GM19455 (cell line): ENCODE results near the gene LZTS3.
"Not testable (repeated sequence)": the region's sequence is repeated elsewhere in the genome, so short reads cannot be mapped to it uniquely, and the experiment has no call there.

Source experiments
- ATAC-seq: cut with Tn5 transposase; IDR thresholded peaks from one replicate; pipeline ENCODE4 v1.9.1; 2021; ENCODE audit not compliant: unreplicated experiment

Gene LZTS3

GRCh38 chr20:3141757-3142156 is 31.6 kb downstream of the LZTS3 start:
- no peak for ATAC-seq

GRCh38 chr20:3137492-3137891 is 35.9 kb downstream of the LZTS3 start:
- ATAC-seq: no peak

- ATAC-seq: no peak
Measured at GRCh38 chr20:3135507-3136070, 37.8 kb downstream of the LZTS3 start.

GRCh38 chr20:3134151-3134550 is 39.2 kb downstream of the LZTS3 start:
- no peak for ATAC-seq

- no peak for ATAC-seq
Measured at GRCh38 chr20:3133155-3133554, 40.2 kb downstream of the LZTS3 start.

GRCh38 chr20:3130051-3130600 is 43.2 kb downstream of the LZTS3 start:
- no peak for ATAC-seq

GRCh38 chr20:3129094-3129493 is 44.3 kb downstream of the LZTS3 start:
- no peak for ATAC-seq

- ATAC-seq: no peak
Measured at GRCh38 chr20:3128275-3128984, 44.9 kb downstream of the LZTS3 start.

GRCh38 chr20:3126527-3126859 is 46.9 kb downstream of the LZTS3 start:
- no peak for ATAC-seq

GRCh38 chr20:3125776-3126526 is 47.4 kb downstream of the LZTS3 start:
- ATAC-seq: not testable (repeated sequence)

- not testable (repeated sequence) for ATAC-seq
Measured at GRCh38 chr20:3124773-3125560, 48.4 kb downstream of the LZTS3 start.

GRCh38 chr20:3124163-3124562 is 49.2 kb downstream of the LZTS3 start:
- ATAC-seq: not testable (repeated sequence)

- no peak for ATAC-seq
Measured at GRCh38 chr20:3123542-3123941, 49.8 kb downstream of the LZTS3 start.

GRCh38 chr20:3121955-3122610 is 51.3 kb downstream of the LZTS3 start:
- ATAC-seq: no peak

GRCh38 chr20:3121271-3121911 is 52.0 kb downstream of the LZTS3 start:
- ATAC-seq: no peak

- ATAC-seq: no peak
Measured at GRCh38 chr20:3119044-3119443, 54.3 kb downstream of the LZTS3 start.

GRCh38 chr20:3117839-3118379 is 55.4 kb downstream of the LZTS3 start:
- not testable (repeated sequence) for ATAC-seq

- no peak for ATAC-seq
Measured at GRCh38 chr20:3116341-3116740, 57.0 kb downstream of the LZTS3 start.

- no peak for ATAC-seq
Measured at GRCh38 chr20:3115190-3116107, 57.9 kb downstream of the LZTS3 start.
